ENCODE data around the gene PERP.

PERP gene

DNA sequence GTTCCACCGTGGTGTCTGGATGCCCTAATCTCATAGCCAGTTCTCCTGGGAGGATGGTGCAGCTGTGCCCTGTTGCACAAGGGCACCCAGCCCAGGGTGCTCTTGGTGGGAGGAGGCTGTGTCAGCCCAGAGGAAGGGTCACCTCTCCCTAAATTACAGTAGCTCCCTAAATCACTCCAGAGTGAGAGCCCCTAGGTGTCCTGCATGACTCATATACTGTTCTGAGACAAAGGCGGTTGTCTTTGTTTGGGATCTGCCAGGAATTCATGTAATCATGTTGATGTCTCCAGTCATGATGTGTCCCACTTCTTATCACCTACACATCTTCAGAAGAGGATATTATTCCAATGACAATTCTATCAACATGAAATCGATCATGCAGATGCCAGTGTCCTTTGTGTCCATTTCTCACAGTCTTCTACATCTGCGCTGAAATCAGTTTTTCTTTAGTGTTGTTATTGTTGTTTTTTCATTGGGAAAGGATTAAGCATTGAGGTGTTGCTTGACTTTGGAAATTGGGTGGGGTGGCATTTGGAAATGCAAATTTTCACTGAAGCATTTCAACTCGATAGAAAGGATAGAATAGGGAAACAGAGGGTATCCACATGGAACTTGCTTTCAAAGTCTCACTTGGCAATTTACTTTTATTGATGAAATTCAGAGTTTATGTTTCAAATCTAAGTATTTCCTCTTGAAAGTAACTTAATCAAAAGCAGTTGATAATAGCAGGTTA is 19.5 kb downstream of the PERP start:
- TF ChIP-seq, protein P1, sequence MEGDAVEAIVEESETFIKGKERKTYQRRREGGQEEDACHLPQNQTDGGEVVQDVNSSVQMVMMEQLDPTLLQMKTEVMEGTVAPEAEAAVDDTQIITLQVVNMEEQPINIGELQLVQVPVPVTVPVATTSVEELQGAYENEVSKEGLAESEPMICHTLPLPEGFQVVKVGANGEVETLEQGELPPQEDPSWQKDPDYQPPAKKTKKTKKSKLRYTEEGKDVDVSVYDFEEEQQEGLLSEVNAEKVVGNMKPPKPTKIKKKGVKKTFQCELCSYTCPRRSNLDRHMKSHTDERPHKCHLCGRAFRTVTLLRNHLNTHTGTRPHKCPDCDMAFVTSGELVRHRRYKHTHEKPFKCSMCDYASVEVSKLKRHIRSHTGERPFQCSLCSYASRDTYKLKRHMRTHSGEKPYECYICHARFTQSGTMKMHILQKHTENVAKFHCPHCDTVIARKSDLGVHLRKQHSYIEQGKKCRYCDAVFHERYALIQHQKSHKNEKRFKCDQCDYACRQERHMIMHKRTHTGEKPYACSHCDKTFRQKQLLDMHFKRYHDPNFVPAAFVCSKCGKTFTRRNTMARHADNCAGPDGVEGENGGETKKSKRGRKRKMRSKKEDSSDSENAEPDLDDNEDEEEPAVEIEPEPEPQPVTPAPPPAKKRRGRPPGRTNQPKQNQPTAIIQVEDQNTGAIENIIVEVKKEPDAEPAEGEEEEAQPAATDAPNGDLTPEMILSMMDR (IDR thresholded peaks at IDR 0.05; ENCODE audit: insufficient read depth, low read length, poor library complexity, severe bottlenecking), result no peak
- no peak for TF ChIP-seq EZH2phosphoT487 (conservative IDR thresholded peaks at IDR 0.05; ENCODE audit: low read length)
- Histone ChIP-seq H3K4me2 (ENCODE audit: low read depth, low read length, poor library complexity, severe bottlenecking) (no peak overlapping the region), H3F3A (ENCODE audit: insufficient read depth) (no peaks in the 10 kb centered on the region), H3K9me3 (ENCODE audit: insufficient read depth, low read length) (no peaks in the 10 kb centered on the region), H3K27me3 (ENCODE audit: low read length) (no peaks in the 10 kb centered on the region), H3K9ac (ENCODE audit: low read length) (no peak overlapping the region), H3K79me2 (ENCODE audit: insufficient read depth, low read length) (no peaks in the 10 kb centered on the region), H3K27ac (ENCODE audit: low read depth, low read length) (no peak overlapping the region), H3K36me3 (ENCODE audit: low read length) (no peaks in the 10 kb centered on the region), H4K20me1 (ENCODE audit: low read depth, low read length) (no peaks in the 10 kb centered on the region), H3K9me2 (replicated peaks; ENCODE audit: insufficient read depth, low read length) (no peaks in the 10 kb centered on the region), H2AFZ (ENCODE audit: low read depth, low read length, severe bottlenecking) (no peak overlapping the region), H3K4me3 (ENCODE audit: insufficient read depth, low read length, poor library complexity, severe bottlenecking) (no peak overlapping the region)

DNA sequence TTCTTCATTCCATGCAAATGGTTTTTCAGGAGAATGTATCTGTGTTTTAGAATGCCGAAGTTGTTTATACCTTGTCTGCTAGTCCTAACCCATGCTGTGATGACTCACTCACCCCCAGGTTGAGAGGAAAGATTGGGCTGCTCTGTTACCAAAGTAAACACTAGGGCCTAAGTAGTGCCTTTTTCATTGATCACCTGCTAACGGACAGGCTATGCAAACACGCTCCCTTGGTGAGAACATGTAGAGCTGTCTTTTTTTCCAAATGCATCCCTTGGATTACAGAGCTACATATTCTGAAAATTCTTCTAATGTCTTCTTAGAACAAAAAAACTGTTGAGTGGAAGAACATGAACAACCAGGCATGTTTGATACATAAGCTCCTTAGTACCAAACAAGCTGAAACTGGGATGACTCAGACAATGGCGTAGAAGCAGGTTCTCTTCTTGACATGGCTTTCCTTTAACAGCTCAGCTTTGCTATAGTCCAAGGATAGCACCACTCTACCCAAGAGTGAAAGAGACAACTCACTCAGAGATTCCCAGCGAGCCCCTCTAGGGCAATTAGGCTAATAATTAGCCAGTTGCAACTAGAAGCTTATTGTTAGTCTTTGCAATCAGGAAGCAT is 20.5 kb downstream of the PERP start:
- TF ChIP-seq EZH2phosphoT487 (conservative IDR thresholded peaks at IDR 0.05; ENCODE audit: low read length), result no peak
- TF ChIP-seq, protein P1 (IDR thresholded peaks at IDR 0.05; ENCODE audit: insufficient read depth, low read length, poor library complexity, severe bottlenecking), result no peak
- H3K9me3 ChIP-seq (ENCODE audit: insufficient read depth, low read length), result no peaks in the 10 kb centered on the region
- no peaks in the 10 kb centered on the region for H4K20me1 ChIP-seq (ENCODE audit: low read depth, low read length)
- no peaks in the 10 kb centered on the region for H3K79me2 ChIP-seq (ENCODE audit: insufficient read depth, low read length)
- H3K4me3 ChIP-seq (ENCODE audit: insufficient read depth, low read length, poor library complexity, severe bottlenecking), result no peak overlapping the region
- no peaks in the 10 kb centered on the region for H3K27me3 ChIP-seq (ENCODE audit: low read length)
- no peak overlapping the region for H3K4me2 ChIP-seq (ENCODE audit: low read depth, low read length, poor library complexity, severe bottlenecking)
- no peaks in the 10 kb centered on the region for H3K9me2 ChIP-seq (replicated peaks; ENCODE audit: insufficient read depth, low read length)
- no peaks in the 10 kb centered on the region for H3F3A ChIP-seq (ENCODE audit: insufficient read depth)
- H3K27ac ChIP-seq (ENCODE audit: low read depth, low read length), result no peak overlapping the region
- H3K36me3 ChIP-seq (ENCODE audit: low read length), result no peaks in the 10 kb centered on the region
- H2AFZ ChIP-seq (ENCODE audit: low read depth, low read length, severe bottlenecking), result no peak overlapping the region
- no peak overlapping the region for H3K9ac ChIP-seq (ENCODE audit: low read length)

DNA sequence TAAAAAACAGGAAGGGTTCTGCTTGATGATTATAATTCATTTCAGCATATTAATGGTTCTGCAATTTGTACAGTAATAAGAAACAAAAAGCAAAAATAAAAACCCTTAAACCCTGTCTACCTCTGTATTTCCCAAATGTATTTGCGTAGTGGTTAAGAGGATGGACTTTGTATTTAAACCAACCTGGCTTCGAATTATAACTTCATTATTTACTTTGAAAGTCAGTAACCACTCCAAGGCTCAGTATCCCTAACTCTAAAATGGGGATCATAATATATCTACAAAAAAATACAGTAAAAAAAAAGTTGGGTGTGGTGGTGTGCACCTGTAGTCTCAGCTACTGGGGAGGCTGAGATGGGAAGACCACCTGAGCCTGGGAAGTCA is 21.4 kb downstream of the PERP start:
- no peak overlapping the region for H3K4me2 ChIP-seq (ENCODE audit: low read depth, low read length, poor library complexity, severe bottlenecking)
- H3F3A ChIP-seq (ENCODE audit: insufficient read depth), result no peaks in the 10 kb centered on the region
- H3K4me3 ChIP-seq (ENCODE audit: insufficient read depth, low read length, poor library complexity, severe bottlenecking), result no peak overlapping the region
- no peak overlapping the region for H3K9ac ChIP-seq (ENCODE audit: low read length)
- H4K20me1 ChIP-seq (ENCODE audit: low read depth, low read length), result no peaks in the 10 kb centered on the region
- no peaks in the 10 kb centered on the region for H3K9me2 ChIP-seq (replicated peaks; ENCODE audit: insufficient read depth, low read length)
- no peak overlapping the region for H2AFZ ChIP-seq (ENCODE audit: low read depth, low read length, severe bottlenecking)
- no peaks in the 10 kb centered on the region for H3K27me3 ChIP-seq (ENCODE audit: low read length)
- H3K36me3 ChIP-seq (ENCODE audit: low read length), result no peaks in the 10 kb centered on the region
- H3K79me2 ChIP-seq (ENCODE audit: insufficient read depth, low read length), result no peaks in the 10 kb centered on the region
- H3K9me3 ChIP-seq (ENCODE audit: insufficient read depth, low read length), result no peaks in the 10 kb centered on the region
- TF ChIP-seq, protein P1 (IDR thresholded peaks at IDR 0.05; ENCODE audit: insufficient read depth, low read length, poor library complexity, severe bottlenecking), result no peak
- TF ChIP-seq EZH2phosphoT487 (conservative IDR thresholded peaks at IDR 0.05; ENCODE audit: low read length), result no peak
- no peak overlapping the region for H3K27ac ChIP-seq (ENCODE audit: low read depth, low read length)

Data from SU-DHL-6 (cell line).